GM12873 (cell line): ENCODE results near the gene MAPK8IP3.

Experiments used
- TF ChIP-seq, protein P1 (sequence below): IDR thresholded peaks from 2 replicates; pipeline ENCODE4 v1.5.1; 2012; ENCODE audit warnings: low read depth, mild to moderate bottlenecking, moderate library complexity, low read length, control low read depth; ENCODE audit not compliant: insufficient read depth; ENCODE audit errors: missing control alignments

The MAPK8IP3 gene

GRCh38 chr16:1734816-1735215, 28.8 kb downstream of the MAPK8IP3 start:
- TF ChIP-seq, protein P1, sequence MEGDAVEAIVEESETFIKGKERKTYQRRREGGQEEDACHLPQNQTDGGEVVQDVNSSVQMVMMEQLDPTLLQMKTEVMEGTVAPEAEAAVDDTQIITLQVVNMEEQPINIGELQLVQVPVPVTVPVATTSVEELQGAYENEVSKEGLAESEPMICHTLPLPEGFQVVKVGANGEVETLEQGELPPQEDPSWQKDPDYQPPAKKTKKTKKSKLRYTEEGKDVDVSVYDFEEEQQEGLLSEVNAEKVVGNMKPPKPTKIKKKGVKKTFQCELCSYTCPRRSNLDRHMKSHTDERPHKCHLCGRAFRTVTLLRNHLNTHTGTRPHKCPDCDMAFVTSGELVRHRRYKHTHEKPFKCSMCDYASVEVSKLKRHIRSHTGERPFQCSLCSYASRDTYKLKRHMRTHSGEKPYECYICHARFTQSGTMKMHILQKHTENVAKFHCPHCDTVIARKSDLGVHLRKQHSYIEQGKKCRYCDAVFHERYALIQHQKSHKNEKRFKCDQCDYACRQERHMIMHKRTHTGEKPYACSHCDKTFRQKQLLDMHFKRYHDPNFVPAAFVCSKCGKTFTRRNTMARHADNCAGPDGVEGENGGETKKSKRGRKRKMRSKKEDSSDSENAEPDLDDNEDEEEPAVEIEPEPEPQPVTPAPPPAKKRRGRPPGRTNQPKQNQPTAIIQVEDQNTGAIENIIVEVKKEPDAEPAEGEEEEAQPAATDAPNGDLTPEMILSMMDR, result no peak

GRCh38 chr16:1740234-1740633, 34.2 kb downstream of the MAPK8IP3 start:
- TF ChIP-seq, protein P1, result no peak

- TF ChIP-seq, protein P1, result no peak
Measured at GRCh38 chr16:1740781-1741490, 34.9 kb downstream of the MAPK8IP3 start.

DNA sequence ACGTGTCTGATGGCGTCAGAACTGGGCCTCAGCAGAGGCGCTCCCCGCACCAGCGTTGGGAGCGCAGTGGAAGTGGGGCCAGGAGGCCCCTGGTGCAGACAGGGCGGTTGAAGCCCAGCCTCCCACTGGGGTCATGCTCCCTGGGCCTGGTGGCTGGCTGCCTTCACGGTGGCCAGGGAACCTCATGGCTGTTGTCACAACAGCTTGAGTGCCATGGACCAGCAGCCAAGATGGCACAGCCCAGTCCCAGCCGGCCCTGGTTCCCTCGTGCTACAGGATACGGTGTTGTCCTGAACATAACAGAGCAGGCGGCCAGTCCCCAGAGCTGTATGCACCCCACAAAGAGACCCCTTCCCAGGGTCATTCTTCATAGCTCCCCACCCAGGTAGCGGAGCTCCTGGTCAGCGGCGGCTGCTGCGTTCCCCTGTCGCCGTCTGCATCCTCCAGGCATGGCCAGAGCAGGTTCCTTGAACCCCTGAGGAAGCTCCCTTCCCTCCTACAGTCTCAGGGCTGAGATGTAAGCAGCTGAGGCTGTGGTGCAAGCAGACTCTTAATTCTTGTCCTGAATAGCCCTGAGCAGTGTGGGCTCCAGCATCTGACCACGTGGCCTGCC, 35.7 kb downstream of the MAPK8IP3 start:
- TF ChIP-seq, protein P1, result no peak

- TF ChIP-seq, protein P1, result no peak
Measured at GRCh38 chr16:1743376-1744337, 37.7 kb downstream of the MAPK8IP3 start.

GRCh38 chr16:1744338-1744840, 38.4 kb downstream of the MAPK8IP3 start:
- TF ChIP-seq, protein P1, result no peak
